ENCODE data around the gene DTNB. TPM values are rescaled to one million over a fixed set of nuclear protein-coding genes. Genes with fewer than 3 reads are reported as not detected.
A peak's percentile ranks its signal among the peaks of the same experiment; 100 is the strongest.

The DTNB gene
- total RNA-seq, 1 donor from 2014 or later: 28.9 TPM

DNA sequence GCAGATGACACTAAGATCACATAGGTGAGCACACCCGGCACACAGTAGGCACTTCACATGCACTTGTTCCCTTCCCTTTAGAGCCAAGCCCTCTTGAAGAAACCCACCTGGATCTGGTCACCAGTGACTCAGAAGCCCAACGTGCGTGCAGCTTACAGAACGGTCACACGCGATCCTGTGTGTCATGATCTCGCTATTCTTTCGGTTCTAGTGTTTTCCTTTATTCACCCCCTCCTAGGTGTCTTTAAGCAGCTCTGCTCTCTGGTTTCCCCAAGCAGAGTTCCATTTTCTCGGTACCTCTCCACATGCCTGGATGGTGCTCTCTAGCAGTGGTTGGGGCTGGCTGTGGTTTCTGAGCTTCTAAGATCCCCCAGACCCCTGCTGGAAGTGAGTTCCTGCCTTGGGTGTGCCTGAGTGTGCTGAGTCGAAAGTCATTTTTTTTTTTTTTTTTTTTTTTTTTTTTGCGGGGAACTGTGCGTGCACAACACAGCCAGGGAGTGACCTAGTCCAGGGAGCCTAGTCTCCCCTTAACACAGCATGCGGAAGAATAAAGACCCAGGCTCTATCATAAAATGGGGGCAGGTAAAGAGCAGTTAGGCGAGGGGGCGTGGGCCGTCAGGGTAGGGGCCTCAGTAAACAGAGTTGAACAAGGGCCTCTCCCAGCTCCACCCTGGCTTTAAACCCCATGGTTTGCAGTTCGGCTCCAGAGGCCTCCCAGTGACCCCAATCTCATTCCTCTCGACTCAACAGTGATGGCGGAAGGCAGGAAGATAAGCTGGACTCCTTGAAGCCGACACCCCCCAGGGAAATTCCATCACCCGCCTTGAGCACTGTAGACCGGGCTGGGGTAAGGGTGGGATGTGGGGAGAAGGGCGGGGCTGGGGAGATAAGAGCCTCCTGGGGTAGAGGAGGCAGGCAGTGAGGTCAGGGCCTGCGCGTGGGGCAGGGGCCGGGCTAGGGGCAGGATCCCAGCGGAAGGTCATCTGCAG lies 301.8 kb downstream of the DTNB start:
- DNase-seq (ENCODE audit: low spot score): no peak
- no peak overlapping the region for H3K27ac Mint-ChIP-seq
- peaks cover under 1% of the 10 kb centered on the region for H3K27me3 Mint-ChIP-seq (ENCODE audit: insufficient read depth)
- no peak overlapping the region for H3K4me3 Mint-ChIP-seq
- H3K36me3 Mint-ChIP-seq (ENCODE audit: low read depth): peaks cover 4% of the 10 kb centered on the region
- H3K4me1 Mint-ChIP-seq (ENCODE audit: low read depth): peaks cover 11% of the 10 kb centered on the region
- intact Hi-C loops (cut with micrococcal nuclease): no loop called here
- no peaks in the 10 kb centered on the region for H3K9me3 Mint-ChIP-seq

GRCh38 chr2:25369876-25370275 lies 303.5 kb downstream of the DTNB start:
- Mint-ChIP-seq H3K4me1 (ENCODE audit: low read depth) (no peaks in the 10 kb centered on the region), H3K9me3 (no peaks in the 10 kb centered on the region), H3K36me3 (ENCODE audit: low read depth) (peaks cover 1% of the 10 kb centered on the region), H3K4me3 (no peak overlapping the region), H3K27ac (no peak overlapping the region), H3K27me3 (ENCODE audit: insufficient read depth) (peaks cover 2% of the 10 kb centered on the region)
- DNase-seq (ENCODE audit: low spot score): no peak
- intact Hi-C loops (cut with micrococcal nuclease): no loop called here

DNA sequence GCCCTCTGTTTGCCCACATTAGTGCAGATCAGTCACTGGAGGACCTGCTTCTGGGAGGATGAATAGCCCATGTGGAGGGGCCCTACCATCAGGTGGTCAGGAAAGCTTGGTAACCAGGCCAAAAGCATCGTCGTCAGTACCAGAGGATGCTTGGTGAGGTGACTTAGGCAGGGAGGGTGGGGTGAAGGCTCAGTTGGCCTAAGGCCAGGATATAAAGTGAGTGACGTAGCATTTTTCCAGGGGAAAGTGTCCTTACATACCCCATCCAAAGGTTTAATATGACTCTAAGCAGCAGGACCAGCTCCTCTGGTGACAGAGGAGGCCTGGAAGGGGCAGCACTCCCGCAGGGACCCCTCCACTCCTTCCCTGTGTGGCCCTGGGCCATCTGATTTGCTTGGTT lies 303.9 kb downstream of the DTNB start:
- Mint-ChIP-seq H3K9me3 (no peaks in the 10 kb centered on the region), H3K36me3 (ENCODE audit: low read depth) (peaks cover 1% of the 10 kb centered on the region), H3K4me1 (ENCODE audit: low read depth) (no peaks in the 10 kb centered on the region), H3K27me3 (ENCODE audit: insufficient read depth) (peaks cover 2% of the 10 kb centered on the region), H3K27ac (no peak overlapping the region), H3K4me3 (no peak overlapping the region)
- no peak for DNase-seq (ENCODE audit: low spot score)
- intact Hi-C loops (cut with micrococcal nuclease): no loop called here

- Mint-ChIP-seq H3K4me3 (no peak overlapping the region), H3K4me1 (ENCODE audit: low read depth) (peaks cover 6% of the 10 kb centered on the region), H3K27ac (no peak overlapping the region), H3K9me3 (no peaks in the 10 kb centered on the region), H3K27me3 (ENCODE audit: insufficient read depth) (peaks cover 2% of the 10 kb centered on the region), H3K36me3 (ENCODE audit: low read depth) (peaks cover 1% of the 10 kb centered on the region)
- DNase-seq (ENCODE audit: low spot score): no peak
- intact Hi-C loops (cut with micrococcal nuclease): no loop called here
These were observed 304.7 kb downstream of the DTNB start for GRCh38 chr2:25368660-25369059.

DNA sequence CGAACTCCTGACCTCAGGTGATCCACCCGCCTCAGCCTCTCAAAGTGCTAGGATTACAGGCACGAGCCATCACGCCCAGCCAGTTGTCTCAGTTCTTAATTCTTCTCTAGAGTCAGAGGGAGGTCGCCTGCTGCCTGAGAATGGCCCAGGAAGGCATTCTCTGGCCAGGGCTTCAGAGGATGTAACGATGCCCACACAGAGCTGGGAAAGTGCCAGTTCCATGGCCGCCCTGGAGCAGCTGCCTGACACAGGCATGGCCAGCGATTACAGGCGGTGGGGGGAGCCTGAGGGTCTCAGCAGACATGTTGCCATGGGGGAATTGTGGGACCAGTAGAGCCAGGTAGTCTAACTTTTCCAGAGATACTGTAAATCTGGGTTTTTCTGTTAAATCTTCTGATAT lies 306.1 kb downstream of the DTNB start:
- Mint-ChIP-seq H3K27me3 (ENCODE audit: insufficient read depth) (peaks cover 2% of the 10 kb centered on the region), H3K4me3 (no peak overlapping the region), H3K27ac (no peak overlapping the region), H3K36me3 (ENCODE audit: low read depth) (peaks cover 1% of the 10 kb centered on the region), H3K4me1 (ENCODE audit: low read depth) (peaks cover 17% of the 10 kb centered on the region), H3K9me3 (no peaks in the 10 kb centered on the region)
- intact Hi-C loops (cut with micrococcal nuclease): no loop called here
- no peak for DNase-seq (ENCODE audit: low spot score)

- H3K36me3 Mint-ChIP-seq (ENCODE audit: low read depth): peaks cover 1% of the 10 kb centered on the region
- intact Hi-C loops (cut with micrococcal nuclease): no loop called here
- peaks cover 2% of the 10 kb centered on the region for H3K27me3 Mint-ChIP-seq (ENCODE audit: insufficient read depth)
- no peak overlapping the region for H3K4me3 Mint-ChIP-seq
- peaks cover 24% of the 10 kb centered on the region for H3K4me1 Mint-ChIP-seq (ENCODE audit: low read depth)
- no peak overlapping the region for H3K27ac Mint-ChIP-seq
- no peak for DNase-seq (ENCODE audit: low spot score)
- H3K9me3 Mint-ChIP-seq: no peaks in the 10 kb centered on the region
These were observed 306.7 kb downstream of the DTNB start for GRCh38 chr2:25366629-25367028.

DNA sequence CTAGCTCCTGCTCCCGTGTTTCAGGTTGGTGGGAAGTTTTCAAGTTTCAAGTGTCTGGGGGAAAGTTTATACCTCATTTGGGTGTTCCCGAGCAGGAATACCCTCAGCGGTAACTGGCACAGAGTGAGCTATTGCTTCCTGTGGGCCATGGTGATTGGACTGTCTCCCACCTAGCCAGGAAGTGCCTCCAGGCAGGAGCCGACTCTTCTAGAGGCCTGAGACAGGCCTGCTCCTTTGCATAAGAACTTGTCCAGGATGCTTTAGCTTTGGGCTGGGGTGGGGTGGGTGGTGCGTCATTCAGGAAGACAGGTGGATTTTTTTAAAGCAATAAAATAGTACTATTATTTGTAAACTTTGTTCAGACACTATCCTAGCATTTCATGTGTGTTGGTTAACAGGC lies 308.1 kb downstream of the DTNB start:
- DNase-seq (ENCODE audit: low spot score): no peak
- Mint-ChIP-seq H3K4me3 (no peak overlapping the region), H3K27ac (no peak overlapping the region), H3K9me3 (no peaks in the 10 kb centered on the region), H3K27me3 (ENCODE audit: insufficient read depth) (peaks cover 2% of the 10 kb centered on the region), H3K36me3 (ENCODE audit: low read depth) (peaks cover 1% of the 10 kb centered on the region), H3K4me1 (ENCODE audit: low read depth) (peaks cover 26% of the 10 kb centered on the region)
- intact Hi-C loops (cut with micrococcal nuclease): no loop called here

GRCh38 chr2:25363733-25364132 lies 309.6 kb downstream of the DTNB start:
- H3K36me3 Mint-ChIP-seq (ENCODE audit: low read depth): no peaks in the 10 kb centered on the region
- peaks cover 2% of the 10 kb centered on the region for H3K27me3 Mint-ChIP-seq (ENCODE audit: insufficient read depth)
- H3K9me3 Mint-ChIP-seq: no peaks in the 10 kb centered on the region
- H3K4me3 Mint-ChIP-seq: peak overlapping the region; percentile 5
- DNase-seq (ENCODE audit: low spot score): no peak
- intact Hi-C loops (cut with micrococcal nuclease): loop anchor here (2.0 kb wide), 1 partner anchor 63 kb away; no protein-coding TSS in a partner anchor
- H3K27ac Mint-ChIP-seq: peak overlapping the region; percentile 48
- peaks cover 26% of the 10 kb centered on the region for H3K4me1 Mint-ChIP-seq (ENCODE audit: low read depth)

GRCh38 chr2:25362434-25363145 lies 310.8 kb downstream of the DTNB start:
- peak overlapping the region; percentile 84 for H3K4me3 Mint-ChIP-seq
- peak; percentile 49 for DNase-seq (ENCODE audit: low spot score)
- intact Hi-C loops (cut with micrococcal nuclease): loop anchor here (1.0 to 2.0 kb wide), 7 partner anchors 15 to 196 kb away; no protein-coding TSS in a partner anchor
- H3K27ac Mint-ChIP-seq: peak overlapping the region; percentile 94
- H3K36me3 Mint-ChIP-seq (ENCODE audit: low read depth): no peaks in the 10 kb centered on the region
- H3K9me3 Mint-ChIP-seq: no peaks in the 10 kb centered on the region
- H3K27me3 Mint-ChIP-seq (ENCODE audit: insufficient read depth): peaks cover 2% of the 10 kb centered on the region
- peaks cover 26% of the 10 kb centered on the region for H3K4me1 Mint-ChIP-seq (ENCODE audit: low read depth)

DNA sequence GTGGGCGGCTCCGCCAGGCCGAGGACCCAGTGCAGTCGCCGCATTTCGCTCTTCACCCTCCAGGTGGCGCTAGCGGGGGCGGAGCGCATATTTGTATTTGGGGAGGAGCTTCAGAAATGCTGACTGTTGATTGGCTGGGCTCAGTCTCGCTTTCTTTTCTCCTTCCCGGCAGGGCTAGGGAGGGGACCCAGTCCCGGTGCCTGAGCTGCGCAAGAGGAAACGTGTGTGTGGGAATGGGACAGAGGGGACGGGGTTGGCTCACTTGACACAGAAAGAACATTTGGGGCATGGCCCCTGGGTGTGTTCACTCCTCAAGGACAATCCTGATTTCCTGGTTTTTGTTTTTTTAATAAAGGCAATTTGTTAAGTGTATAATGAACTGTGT lies 311.3 kb downstream of the DTNB start:
- peaks cover 2% of the 10 kb centered on the region for H3K27me3 Mint-ChIP-seq (ENCODE audit: insufficient read depth)
- intact Hi-C loops (cut with micrococcal nuclease): loop anchor here (1.0 to 2.0 kb wide), 7 partner anchors 15 to 196 kb away; no protein-coding TSS in a partner anchor
- H3K4me3 Mint-ChIP-seq: peak overlapping the region; percentile 84
- peaks cover 26% of the 10 kb centered on the region for H3K4me1 Mint-ChIP-seq (ENCODE audit: low read depth)
- peak; percentile 93 for DNase-seq (ENCODE audit: low spot score)
- H3K27ac Mint-ChIP-seq: peak overlapping the region; percentile 94
- H3K36me3 Mint-ChIP-seq (ENCODE audit: low read depth): no peaks in the 10 kb centered on the region
- no peaks in the 10 kb centered on the region for H3K9me3 Mint-ChIP-seq

DNA sequence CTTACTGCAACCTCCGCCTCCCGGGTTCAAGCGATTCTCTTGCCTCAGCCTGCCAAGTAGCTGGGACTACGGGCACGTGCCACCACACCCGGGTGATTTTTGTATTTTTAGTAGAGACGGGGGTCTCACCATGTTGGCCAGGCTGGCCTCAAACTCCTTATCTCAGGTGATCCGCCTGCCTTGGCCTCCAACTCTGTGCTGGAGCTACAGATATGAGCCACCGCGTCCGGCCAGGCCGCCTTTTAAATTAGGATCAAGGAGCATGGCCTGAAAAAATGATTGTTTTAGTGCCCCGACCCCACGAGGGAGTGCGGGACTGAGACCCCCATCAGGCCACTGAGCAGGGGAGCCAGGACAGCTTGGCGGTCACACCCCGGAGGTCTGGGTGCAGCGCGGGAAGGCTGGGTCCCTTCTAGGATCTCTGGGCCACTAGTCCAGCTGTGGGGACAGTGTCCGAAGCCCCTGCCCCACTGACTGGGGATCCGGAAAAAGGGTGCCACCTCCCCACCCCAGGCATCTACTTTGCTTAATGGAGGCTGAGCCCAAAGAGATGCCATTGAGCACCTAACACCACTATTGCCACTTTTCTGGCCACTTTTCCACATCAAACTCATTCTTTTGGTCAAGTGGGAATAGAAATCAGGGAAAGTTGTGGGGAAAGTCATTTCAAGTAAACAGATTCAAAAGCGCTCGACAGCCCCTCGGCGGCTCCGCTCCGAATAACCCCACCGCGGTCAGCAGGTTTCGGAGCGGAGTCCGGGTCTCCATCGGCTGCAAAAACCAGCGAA lies 311.9 kb downstream of the DTNB start:
- H3K27me3 Mint-ChIP-seq (ENCODE audit: insufficient read depth): no peaks in the 10 kb centered on the region
- H3K27ac Mint-ChIP-seq: peak overlapping the region; percentile 94
- H3K4me1 Mint-ChIP-seq (ENCODE audit: low read depth): peaks cover 26% of the 10 kb centered on the region
- H3K4me3 Mint-ChIP-seq: peak overlapping the region; percentile 84
- intact Hi-C loops (cut with micrococcal nuclease): loop anchor here (1.0 to 2.0 kb wide), 7 partner anchors 16 to 197 kb away; no protein-coding TSS in a partner anchor
- no peaks in the 10 kb centered on the region for H3K36me3 Mint-ChIP-seq (ENCODE audit: low read depth)
- DNase-seq (ENCODE audit: low spot score): no peak
- no peaks in the 10 kb centered on the region for H3K9me3 Mint-ChIP-seq

DNA sequence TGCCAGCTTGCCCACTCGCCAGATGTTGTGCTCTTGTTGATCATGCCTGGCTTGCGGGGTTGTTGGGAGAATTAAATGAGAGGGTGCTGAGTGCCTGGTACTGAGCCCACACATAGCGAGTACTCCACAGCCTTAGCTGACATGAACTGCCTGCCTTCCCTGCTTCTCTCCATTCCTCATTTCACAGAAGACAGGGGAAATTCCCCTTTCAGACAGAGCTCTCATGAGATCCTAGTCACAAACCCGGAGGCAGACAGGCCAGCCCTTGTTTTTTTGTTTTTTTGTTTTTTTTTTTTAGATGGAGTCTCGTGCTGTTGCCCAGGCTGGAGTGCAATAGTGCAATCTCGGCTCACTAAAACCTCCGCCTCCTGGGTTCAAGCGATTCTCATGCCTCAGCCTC lies 314.5 kb downstream of the DTNB start:
- Mint-ChIP-seq H3K27me3 (ENCODE audit: insufficient read depth) (peaks cover 3% of the 10 kb centered on the region), H3K4me3 (no peak overlapping the region), H3K4me1 (ENCODE audit: low read depth) (peaks cover 21% of the 10 kb centered on the region), H3K27ac (no peak overlapping the region), H3K36me3 (ENCODE audit: low read depth) (no peaks in the 10 kb centered on the region), H3K9me3 (no peaks in the 10 kb centered on the region)
- intact Hi-C loops (cut with micrococcal nuclease): no loop called here
- DNase-seq (ENCODE audit: low spot score): no peak

Data from activated T-helper 1 cell treated with anti-CD3 and anti-CD28 coated beads, Interleukin-12 subunit alpha, Interleukin-12 subunit beta, Interleukin-2, Interleukin-4 antibody, amounts not matched to agents 30 ng/mL and 10 ng/mL and 1 ng/mL, durations not matched to agents 14 hours and 24 hours and 36 hours (primary cell).